ENCODE results near the gene TMEM258. TPM values are rescaled to one million over a fixed set of nuclear protein-coding genes. Genes with fewer than 3 reads are reported as not detected.

Gene TMEM258
- total and polyA plus RNA-seq, 2 donors (not counting 1 experiment from before 2014, with no cell fraction given), result 65.8 to 130 TPM

GRCh38 chr11:61805146-61805545, 12.7 kb upstream of the TMEM258 start:
- no peaks in the 10 kb centered on the region for H3K27me3 Mint-ChIP-seq
- 80% methylated on average over 1 of the region's 1 CpG for WGBS (ENCODE audit: insufficient coverage)
- no peak overlapping the region for H3K27ac Mint-ChIP-seq
- H3K36me3 ChIP-seq (replicated peaks in 1 of 2; ENCODE audit: control extremely low read depth in 1 of 2, control insufficient read depth in 1 of 2, extremely low read depth in 1 of 2, insufficient read depth in 2 of 2, low read length in 1 of 2), result no peaks in the 10 kb centered on the region
- H3K27ac ChIP-seq (ENCODE audit: low read length in 2 of 2), result no peak overlapping the region
- no peaks in the 10 kb centered on the region for H3K9me3 ChIP-seq (ENCODE audit: control extremely low read depth in 1 of 3, control insufficient read depth in 2 of 3, insufficient read depth in 1 of 3, low read length in 2 of 3)
- H3K4me3 ChIP-seq (ENCODE audit: control extremely low read depth in 1 of 5, extremely low read depth in 1 of 5, insufficient read depth in 1 of 5, low read depth in 2 of 5, low read length in 4 of 5), result no peak overlapping the region
- no peak overlapping the region for H3K4me2 ChIP-seq (replicated peaks; ENCODE audit: low read depth, low read length, poor library complexity, severe bottlenecking)
- intact Hi-C loops (cut with micrococcal nuclease), result no loop called here
- ChIA-PET CTCF (interaction anchor here (1.4 to 3.9 kb wide), 3 partner anchors 8 to 277 kb away, joined by 3 to 29 read pairs (median 4); no protein-coding TSS in a partner anchor), POLR2A (no interaction called here)
- no peak for ATAC-seq (ENCODE audit: low read depth)
- H3K4me1 Mint-ChIP-seq, result no peaks in the 10 kb centered on the region
- no peak for DNase-seq
- H3K9me3 Mint-ChIP-seq (ENCODE audit: insufficient read depth), result no peaks in the 10 kb centered on the region
- no peak overlapping the region for H3K4me3 Mint-ChIP-seq
- no peak overlapping the region for H2AFZ ChIP-seq (ENCODE audit: insufficient read depth, low read depth, low read length, poor library complexity, severe bottlenecking)
- no peaks in the 10 kb centered on the region for H3K27me3 ChIP-seq (replicated peaks in 1 of 4; ENCODE audit: control extremely low read depth in 1 of 4, control insufficient read depth in 3 of 4, insufficient read depth in 4 of 4, low read length in 3 of 4)
- H4K20me1 ChIP-seq (ENCODE audit: control insufficient read depth, insufficient read depth, low read length, poor library complexity, severe bottlenecking), result no peaks in the 10 kb centered on the region
- TF ChIP-seq EZH2 (IDR thresholded peaks at IDR 0.05; ENCODE audit: borderline replicate concordance, insufficient read depth, low read depth, low read length, poor library complexity, severe bottlenecking) (no peak), CTCF (IDR thresholded peaks at IDR 0.05) (no peak)
- H3K79me2 ChIP-seq (ENCODE audit: control insufficient read depth, insufficient read depth, low read length), result peaks cover 5% of the 10 kb centered on the region
- no peak overlapping the region for H3K9ac ChIP-seq (ENCODE audit: low read length)
- H3K4me1 ChIP-seq (ENCODE audit: control insufficient read depth in 2 of 2, insufficient read depth in 2 of 2, low read length in 2 of 2), result no peaks in the 10 kb centered on the region

- H3K4me2 ChIP-seq (replicated peaks; ENCODE audit: low read depth, low read length, poor library complexity, severe bottlenecking), result no peak overlapping the region
- Mint-ChIP-seq H3K27ac (no peak overlapping the region), H3K27me3 (no peaks in the 10 kb centered on the region), H3K4me1 (no peaks in the 10 kb centered on the region), H3K4me3 (no peak overlapping the region), H3K9me3 (ENCODE audit: insufficient read depth) (no peaks in the 10 kb centered on the region)
- H3K27me3 ChIP-seq (replicated peaks in 1 of 4; ENCODE audit: control extremely low read depth in 1 of 4, control insufficient read depth in 3 of 4, insufficient read depth in 4 of 4, low read length in 3 of 4), result no peaks in the 10 kb centered on the region
- H2AFZ ChIP-seq (ENCODE audit: insufficient read depth, low read depth, low read length, poor library complexity, severe bottlenecking), result no peak overlapping the region
- DNase-seq, result no peak
- H3K36me3 ChIP-seq (replicated peaks in 1 of 2; ENCODE audit: control extremely low read depth in 1 of 2, control insufficient read depth in 1 of 2, extremely low read depth in 1 of 2, insufficient read depth in 2 of 2, low read length in 1 of 2), result no peaks in the 10 kb centered on the region
- no peak for TF ChIP-seq CTCF (IDR thresholded peaks at IDR 0.05)
- TF ChIP-seq EZH2 (IDR thresholded peaks at IDR 0.05; ENCODE audit: borderline replicate concordance, insufficient read depth, low read depth, low read length, poor library complexity, severe bottlenecking), result no peak
- no peak for ATAC-seq (ENCODE audit: low read depth)
- no peak overlapping the region for H3K27ac ChIP-seq (ENCODE audit: low read length in 2 of 2)
- peaks cover 5% of the 10 kb centered on the region for H3K79me2 ChIP-seq (ENCODE audit: control insufficient read depth, insufficient read depth, low read length)
- CTCF ChIA-PET, result interaction anchor here (0.8 to 1.4 kb wide), 3 partner anchors 16 to 278 kb away, joined by 3 to 4 read pairs (median 3); no protein-coding TSS in a partner anchor
- no peak overlapping the region for H3K4me3 ChIP-seq (ENCODE audit: control extremely low read depth in 1 of 5, extremely low read depth in 1 of 5, insufficient read depth in 1 of 5, low read depth in 2 of 5, low read length in 4 of 5)
- POLR2A ChIA-PET, result no interaction called here
- WGBS (ENCODE audit: insufficient coverage), result 100% methylated on average over 1 of the region's 3 CpGs
- H4K20me1 ChIP-seq (ENCODE audit: control insufficient read depth, insufficient read depth, low read length, poor library complexity, severe bottlenecking), result no peaks in the 10 kb centered on the region
- no peaks in the 10 kb centered on the region for H3K4me1 ChIP-seq (ENCODE audit: control insufficient read depth in 2 of 2, insufficient read depth in 2 of 2, low read length in 2 of 2)
- H3K9ac ChIP-seq (ENCODE audit: low read length), result no peak overlapping the region
- H3K9me3 ChIP-seq (ENCODE audit: control extremely low read depth in 1 of 3, control insufficient read depth in 2 of 3, insufficient read depth in 1 of 3, low read length in 2 of 3), result no peaks in the 10 kb centered on the region
- intact Hi-C loops (cut with micrococcal nuclease), result no loop called here
Observed at GRCh38 chr11:61803889-61804647, 11.7 kb upstream of the TMEM258 start.
